Fibroblast of the conjunctiva (primary cell): ENCODE measurements around the gene CAPN10.
"Not testable (repeated sequence)": the region's sequence is repeated elsewhere in the genome, so short reads cannot be mapped to it uniquely, and the experiment has no call there.

ENCODE experiments used
- DNase-seq: peaks from one replicate; pipeline ENCODE4 v3.0.0-alpha.2; 2010; ENCODE audit warnings: low read depth

The CAPN10 gene

GRCh38 chr2:240603081-240603835 is 16.7 kb downstream of the CAPN10 start:
- DNase-seq = no peak

GRCh38 chr2:240603846-240604245 is 17.3 kb downstream of the CAPN10 start:
- DNase-seq = no peak

- peak; percentile 14 for DNase-seq
Measured at GRCh38 chr2:240604291-240604938, 17.9 kb downstream of the CAPN10 start.

GRCh38 chr2:240604939-240605716 is 18.6 kb downstream of the CAPN10 start:
- no peak for DNase-seq

GRCh38 chr2:240605867-240606743 is 19.6 kb downstream of the CAPN10 start:
- no peak for DNase-seq

- no peak for DNase-seq
Measured at GRCh38 chr2:240611601-240612210, 25.2 kb downstream of the CAPN10 start.

GRCh38 chr2:240613781-240614180 is 27.2 kb downstream of the CAPN10 start:
- no peak for DNase-seq

- no peak for DNase-seq
Measured at GRCh38 chr2:240614391-240614790, 27.9 kb downstream of the CAPN10 start.

- DNase-seq = no peak
Measured at GRCh38 chr2:240615396-240615795, 28.9 kb downstream of the CAPN10 start.

GRCh38 chr2:240615820-240616547 is 29.4 kb downstream of the CAPN10 start:
- no peak for DNase-seq

GRCh38 chr2:240616860-240617666 is 30.5 kb downstream of the CAPN10 start:
- not testable (repeated sequence) for DNase-seq

GRCh38 chr2:240618776-240619175 is 32.2 kb downstream of the CAPN10 start:
- no peak for DNase-seq

- DNase-seq = no peak
Measured at GRCh38 chr2:240619506-240620148, 33.1 kb downstream of the CAPN10 start.

- no peak for DNase-seq
Measured at GRCh38 chr2:240620149-240620731, 33.7 kb downstream of the CAPN10 start.

GRCh38 chr2:240620859-240621258 is 34.3 kb downstream of the CAPN10 start:
- DNase-seq = no peak

- DNase-seq = no peak
Measured at GRCh38 chr2:240622060-240622411, 35.5 kb downstream of the CAPN10 start.

GRCh38 chr2:240622531-240623235 is 36.1 kb downstream of the CAPN10 start:
- no peak for DNase-seq

- no peak for DNase-seq
Measured at GRCh38 chr2:240623531-240624010, 37.0 kb downstream of the CAPN10 start.
